A549 (cell line): ENCODE measurements around the gene PIF1. TPM values are rescaled to one million over a fixed set of nuclear protein-coding genes. Genes with fewer than 3 reads are reported as not detected.

Experiments used
- polyA plus RNA-seq, 4 experiments: library from polyadenylated mRNA; depleted of rRNA in 3 of 4; stranded (reverse); fragments of >200 nt; fragmentation: RNase III in 1 of 4; extraction: RNeasy Plus Mini Kit Qiagen cat#74134 plus additional on column Dnase treatment in 1 of 4; gene quantifications; 2 replicates in 3 of 4; 3 replicates in 1 of 4; pipeline ENCODE4 v1.2.3, GENCODE V29; 2011 to 2017

Gene PIF1
- polyA plus RNA-seq, 2 of the 4 experiments (the other 2 are of a cell fraction): 8.5 to 24.9 TPM

Other genes with a start within 250 kb of the PIF1 start
- gene RBPMS2, start 50.1 kb downstream of the PIF1 start, polyA plus RNA-seq (2011; rRNA removed): 3.0 and 3.5 TPM in 2 replicates
- gene RBPMS2, start 50.1 kb downstream of the PIF1 start, polyA plus RNA-seq (2017; fragmentation: RNase III; extraction: RNeasy Plus Mini Kit Qiagen cat#74134 plus additional on column Dnase treatment): 7.8 to 8.7 TPM (median 8.7 TPM) in 3 replicates
- 2.8 and 2.9 TPM in 2 replicates for gene PLEKHO2, start 16.3 kb upstream of the PIF1 start, polyA plus RNA-seq (2011; rRNA removed)
- gene PLEKHO2, start 16.3 kb upstream of the PIF1 start, polyA plus RNA-seq (2017; fragmentation: RNase III; extraction: RNeasy Plus Mini Kit Qiagen cat#74134 plus additional on column Dnase treatment): 3.7 to 3.9 TPM (median 3.8 TPM) in 3 replicates
- 2.7 and 3.3 TPM in 2 replicates for gene ANKDD1A, start 86.3 kb upstream of the PIF1 start, polyA plus RNA-seq (2011; rRNA removed)
- 2.4 to 2.8 TPM (median 2.7 TPM) in 3 replicates for gene ANKDD1A, start 86.3 kb upstream of the PIF1 start, polyA plus RNA-seq (2017; fragmentation: RNase III; extraction: RNeasy Plus Mini Kit Qiagen cat#74134 plus additional on column Dnase treatment)
- 146 and 155 TPM in 2 replicates for gene SPG21, start 164.3 kb upstream of the PIF1 start, polyA plus RNA-seq (2011; rRNA removed)
- gene SPG21, start 164.3 kb upstream of the PIF1 start, polyA plus RNA-seq (2017; fragmentation: RNase III; extraction: RNeasy Plus Mini Kit Qiagen cat#74134 plus additional on column Dnase treatment): 111 to 117 TPM (median 113 TPM) in 3 replicates
- 23.4 and 25.2 TPM in 2 replicates for gene MTFMT, start 204.0 kb upstream of the PIF1 start, polyA plus RNA-seq (2011; rRNA removed)
- 19.2 to 21.4 TPM (median 20.8 TPM) in 3 replicates for gene MTFMT, start 204.0 kb upstream of the PIF1 start, polyA plus RNA-seq (2017; fragmentation: RNase III; extraction: RNeasy Plus Mini Kit Qiagen cat#74134 plus additional on column Dnase treatment)
- 16.1 and 17.9 TPM in 2 replicates for gene SLC51B, start 219.7 kb upstream of the PIF1 start, polyA plus RNA-seq (2011; rRNA removed)
- gene SLC51B, start 219.7 kb upstream of the PIF1 start, polyA plus RNA-seq (2017; fragmentation: RNase III; extraction: RNeasy Plus Mini Kit Qiagen cat#74134 plus additional on column Dnase treatment): 8.6 to 12.2 TPM (median 8.6 TPM) in 3 replicates
- gene RASL12, start 242.3 kb upstream of the PIF1 start, polyA plus RNA-seq (2011; rRNA removed): 0.08 and 0.28 TPM in 2 replicates
- 0.12 to 0.34 TPM (median 0.18 TPM) in 3 replicates for gene RASL12, start 242.3 kb upstream of the PIF1 start, polyA plus RNA-seq (2017; fragmentation: RNase III; extraction: RNeasy Plus Mini Kit Qiagen cat#74134 plus additional on column Dnase treatment)